ENCODE measurements around the gene C1orf21. TPM values are rescaled to one million over a fixed set of nuclear protein-coding genes. Genes with fewer than 3 reads are reported as not detected.

Gene C1orf21
- total RNA-seq, 4 donors from 2014 or later = 30.6 to 61.7 (median 43.0) TPM

- TF ChIP-seq EP300 (IDR thresholded peaks at IDR 0.05) (no peak), CTCF (IDR thresholded peaks at IDR 0.05) (no peak), POLR2A (IDR thresholded peaks at IDR 0.05) (no peak)
- no peak overlapping the region for H3K27ac ChIP-seq
- peaks cover 0 to 4% (median 0%) of the 10 kb centered on the region in 3 donors for H3K36me3 ChIP-seq
- 86 to 89% methylated on average over 3 of the region's 3 CpGs for WGBS, 2 donors
- H3K27me3 ChIP-seq = no peaks in the 10 kb centered on the region
- no peak for DNase-seq (ENCODE audit: low spot score in 2 of 2)
- H3K4me3 ChIP-seq = no peak overlapping the region
- peaks cover 0 to 35% (median 6%) of the 10 kb centered on the region in 4 donors for H3K4me1 ChIP-seq
- no peaks in the 10 kb centered on the region for H3K9me3 ChIP-seq
These were observed 119.7 kb downstream of the C1orf21 start for GRCh38 chr1:184506481-184506880.

- Histone ChIP-seq H3K27me3 (no peaks in the 10 kb centered on the region), H3K9me3 (no peaks in the 10 kb centered on the region), H3K36me3 (peaks cover 0 to 7% (median 0%) of the 10 kb centered on the region in 3 donors), H3K4me1 (peaks cover 0 to 35% (median 6%) of the 10 kb centered on the region in 4 donors), H3K4me3 (no peak overlapping the region), H3K27ac (peak overlapping the region in 2 of 4 donors; percentile 30 to 32)
- WGBS, 2 donors = 27 to 42% methylated on average over 1 of the region's 1 CpG
- DNase-seq (ENCODE audit: low spot score in 2 of 2) = no peak
- no peak for TF ChIP-seq CTCF (IDR thresholded peaks at IDR 0.05)
- no peak for TF ChIP-seq POLR2A (IDR thresholded peaks at IDR 0.05)
- TF ChIP-seq EP300 (IDR thresholded peaks at IDR 0.05) = no peak
These were observed 120.3 kb downstream of the C1orf21 start for GRCh38 chr1:184507165-184507564.

- peaks cover 0 to 35% (median 6%) of the 10 kb centered on the region in 4 donors for H3K4me1 ChIP-seq
- WGBS, 2 donors = 6 to 9% methylated on average over 1 of the region's 1 CpG
- H3K36me3 ChIP-seq = peaks cover 0 to 13% (median 0%) of the 10 kb centered on the region in 3 donors
- peak overlapping the region in 2 of 4 donors; percentile 30 to 32 for H3K27ac ChIP-seq
- no peaks in the 10 kb centered on the region for H3K9me3 ChIP-seq
- no peak for DNase-seq (ENCODE audit: low spot score in 2 of 2)
- H3K27me3 ChIP-seq = no peaks in the 10 kb centered on the region
- no peak for TF ChIP-seq POLR2A (IDR thresholded peaks at IDR 0.05)
- no peak for TF ChIP-seq CTCF (IDR thresholded peaks at IDR 0.05)
- peak in 1 of 2 donors; percentile 19 for TF ChIP-seq EP300 (IDR thresholded peaks at IDR 0.05)
- no peak overlapping the region for H3K4me3 ChIP-seq
These were observed 120.9 kb downstream of the C1orf21 start for GRCh38 chr1:184507604-184508280.

GRCh38 chr1:184509105-184509504 lies 122.3 kb downstream of the C1orf21 start:
- Histone ChIP-seq H3K36me3 (peaks cover 0 to 14% (median 0%) of the 10 kb centered on the region in 3 donors), H3K4me3 (no peak overlapping the region), H3K27ac (peak overlapping the region in 1 of 4 donors; percentile 30), H3K4me1 (peaks cover 0 to 27% (median 6%) of the 10 kb centered on the region in 4 donors), H3K9me3 (no peaks in the 10 kb centered on the region), H3K27me3 (no peaks in the 10 kb centered on the region)
- TF ChIP-seq CTCF (IDR thresholded peaks at IDR 0.05) = no peak
- no peak for TF ChIP-seq POLR2A (IDR thresholded peaks at IDR 0.05)
- TF ChIP-seq EP300 (IDR thresholded peaks at IDR 0.05) = no peak
- no peak for DNase-seq (ENCODE audit: low spot score in 2 of 2)
- 96 to 100% methylated on average over 2 of the region's 2 CpGs for WGBS, 2 donors

- Histone ChIP-seq H3K4me3 (no peak overlapping the region), H3K4me1 (peaks cover 0 to 23% (median 6%) of the 10 kb centered on the region in 4 donors), H3K36me3 (peaks cover 0 to 14% (median 0%) of the 10 kb centered on the region in 3 donors), H3K27me3 (no peaks in the 10 kb centered on the region), H3K9me3 (no peaks in the 10 kb centered on the region), H3K27ac (no peak overlapping the region)
- WGBS, 2 donors = 92 to 98% methylated on average over 3 of the region's 3 CpGs
- no peak for TF ChIP-seq POLR2A (IDR thresholded peaks at IDR 0.05)
- TF ChIP-seq EP300 (IDR thresholded peaks at IDR 0.05) = no peak
- TF ChIP-seq CTCF (IDR thresholded peaks at IDR 0.05) = no peak
- no peak for DNase-seq (ENCODE audit: low spot score in 2 of 2)
These were observed 123.3 kb downstream of the C1orf21 start for GRCh38 chr1:184510110-184510509.
